HepG2 (cell line): ENCODE data around the gene ABL2. TPM values are rescaled to one million over a fixed set of nuclear protein-coding genes. Genes with fewer than 3 reads are reported as not detected.

Source experiments
- ATAC-seq: fragments of 200-7000 bp; cut with Tn5 transposase; 3 replicates; pipeline ENCODE4 v1.9.1; 2020; ENCODE audit warnings: mild to moderate bottlenecking, moderate library complexity
- BruUV-seq: library from RNA; stranded (reverse); fragments of 400-500 nt; replicated peaks from 2 replicates; lab custom pipeline; 2021; lab: Mats Ljungman, UMichigan
- CTCF ChIA-PET: fragments of 300-600 bp; formaldehyde crosslinking; extraction: SDS; loops from one replicate; lab custom pipeline; 2021; ENCODE audit warnings: low total read pairs, inconsistent platforms, low intra/inter-chr PET ratio; lab: Yijun Ruan, JAX
- POLR2A ChIA-PET: fragments of 350-600 bp; sonication (Branson Sonifier 250); formaldehyde crosslinking; loops from one replicate; lab custom pipeline; 2020; ENCODE audit warnings: antibody characterized with exemption, inconsistent platforms; lab: Yijun Ruan, JAX
- DNase-seq: peaks from one replicate; pipeline ENCODE4 v3.0.0-alpha.2; 2015; ENCODE audit warnings: low spot score
- FAIRE-seq: peaks from 3 replicates; lab custom pipeline; 2011; peaks lifted over from hg19 to GRCh38; lab: Jason Lieb, UNC
- H2AFZ ChIP-seq: one replicate; pipeline ENCODE4 v1.6.1; 2011; ENCODE audit warnings: low read length, inconsistent platforms
- H3K27ac ChIP-seq: fragments of 300-600 bp; 3 replicates; pipeline ENCODE4 v1.8.0; 2011; ENCODE audit warnings: mixed run types, mild to moderate bottlenecking, mixed read lengths, low read length, inconsistent platforms; ENCODE audit not compliant: insufficient read depth; ENCODE audit errors: extremely low read length
- H3K27me3 ChIP-seq, 2 experiments: fragments of 200-600 bp in 1 of 2; 2 replicates in 1 of 2; 3 replicates in 1 of 2; pipeline versions ENCODE4 v1.6.0 to v1.8.0; 2011; ENCODE audit warnings: low read length in 2 of 2, mild to moderate bottlenecking in 2 of 2, moderate library complexity in 2 of 2, inconsistent platforms in 1 of 2; ENCODE audit not compliant: insufficient read depth in 2 of 2, control insufficient read depth in 1 of 2
- H3K36me3 ChIP-seq, 2 experiments: fragments of 200-600 bp in 1 of 2; replicated peaks in 1 of 2; 2 replicates in 1 of 2; 3 replicates in 1 of 2; pipeline versions ENCODE4 v1.5.1 to v1.8.0; 2011; ENCODE audit warnings: low read length in 2 of 2, inconsistent platforms in 1 of 2; ENCODE audit not compliant: insufficient read depth in 2 of 2, control insufficient read depth in 1 of 2
- H3K4me1 ChIP-seq: 2 replicates; pipeline ENCODE4 v1.5.1; 2012; ENCODE audit warnings: low read length, inconsistent platforms; ENCODE audit not compliant: insufficient read depth
- H3K4me2 ChIP-seq: 2 replicates; pipeline ENCODE4 v1.6.0; 2011; ENCODE audit warnings: low read depth, low read length, inconsistent platforms
- H3K4me3 ChIP-seq, 3 experiments: fragments of 200-600 bp in 1 of 3; sonication (generic), shearing (Covaris generic) in 1 of 3; replicated peaks in 1 of 3; 2 replicates each; pipeline ENCODE4 v1.5.1; 2011 to 2016; ENCODE audit warnings: low read length in 3 of 3, inconsistent platforms in 2 of 3, low read depth in 2 of 3, mild to moderate bottlenecking in 2 of 3, control low read depth in 1 of 3, mixed read lengths in 1 of 3; ENCODE audit not compliant: insufficient read depth in 1 of 3
- H3K79me2 ChIP-seq: one replicate; pipeline ENCODE4 v1.6.1; 2011; ENCODE audit warnings: low read length, inconsistent platforms; ENCODE audit not compliant: insufficient read depth
- H3K9ac ChIP-seq: 2 replicates; pipeline ENCODE4 v1.6.0; 2011; ENCODE audit warnings: mild to moderate bottlenecking, low read depth, low read length, inconsistent platforms; ENCODE audit not compliant: insufficient read depth
- H3K9me3 ChIP-seq: 2 replicates; pipeline ENCODE4 v1.5.1; 2012; ENCODE audit warnings: mild to moderate bottlenecking, low read length
- H4K20me1 ChIP-seq: 2 replicates; pipeline ENCODE4 v1.6.0; 2011; ENCODE audit warnings: inconsistent platforms, mild to moderate bottlenecking, low read length, moderate library complexity; ENCODE audit not compliant: insufficient read depth
- HNRNPK ChIP-seq: fragments of 200-400 bp; formaldehyde crosslinking; IDR thresholded peaks from 2 replicates; pipeline ENCODE4 v1.6.1; 2018; ENCODE audit warnings: low read length, low read depth, moderate library complexity, mild to moderate bottlenecking; ENCODE audit not compliant: poor library complexity, severe bottlenecking
- KLF6 ChIP-seq: IDR thresholded peaks from 2 replicates; pipeline ENCODE4 v1.8.0; 2016; ENCODE audit warnings: missing biosample characterization, missing genetic modification reagents
- MED13 ChIP-seq: sonication (generic); formaldehyde crosslinking; IDR thresholded peaks from 2 replicates; pipeline ENCODE4 v1.5.0; 2020; ENCODE audit warnings: missing genetic modification reagents
- MLXIP ChIP-seq: sonication (generic); formaldehyde crosslinking; IDR thresholded peaks from 2 replicates; pipeline ENCODE4 v1.9.0; 2021; ENCODE audit warnings: missing genetic modification reagents, borderline replicate concordance
- PAWR ChIP-seq: sonication (generic); formaldehyde crosslinking; IDR thresholded peaks from 2 replicates; pipeline ENCODE4 v1.4.0; 2020; ENCODE audit warnings: missing genetic modification reagents, mild to moderate bottlenecking, borderline replicate concordance
- PCBP2 ChIP-seq: fragments of 200-400 bp; formaldehyde crosslinking; optimal IDR thresholded peaks from 2 replicates; pipeline ENCODE3; 2018; ENCODE audit warnings: low read length, low read depth; ENCODE audit not compliant: poor library complexity, severe bottlenecking
- PITX1 ChIP-seq: sonication (generic); formaldehyde crosslinking; IDR thresholded peaks from 2 replicates; pipeline ENCODE4 v1.5.1; 2020; ENCODE audit warnings: mild to moderate bottlenecking, missing genetic modification reagents
- RFX3 ChIP-seq: IDR thresholded peaks from 2 replicates; pipeline ENCODE4 v1.6.1; 2016; ENCODE audit warnings: missing biosample characterization, missing genetic modification reagents
- SNAPC5 ChIP-seq: sonication (generic); formaldehyde crosslinking; IDR thresholded peaks from 2 replicates; pipeline ENCODE4 v1.8.1; 2023; ENCODE audit warnings: mild to moderate bottlenecking, missing genetic modification reagents, borderline replicate concordance
- ZBTB8A ChIP-seq: sonication (generic); formaldehyde crosslinking; IDR thresholded peaks from 2 replicates; pipeline ENCODE4 v1.4.0; 2020; ENCODE audit warnings: mild to moderate bottlenecking, low read depth, missing genetic modification reagents, borderline replicate concordance
- ZFAT ChIP-seq: sonication (generic); formaldehyde crosslinking; conservative IDR thresholded peaks from 2 replicates; pipeline ENCODE4 v1.8.1; 2023; ENCODE audit warnings: missing genetic modification reagents, inconsistent platforms
- ZNF709 ChIP-seq: sonication (generic); formaldehyde crosslinking; IDR thresholded peaks from 2 replicates; pipeline ENCODE4 v1.5.0; 2020; ENCODE audit warnings: mild to moderate bottlenecking, missing genetic modification reagents
- ZNF740 ChIP-seq: sonication (generic); formaldehyde crosslinking; IDR thresholded peaks from 2 replicates; pipeline ENCODE4 v1.4.0; 2020; ENCODE audit warnings: missing genetic modification reagents
- WGBS: methylation state at CpG from one replicate; pipeline ENCODE4 v1.1.6; 2017; ENCODE audit warnings: low lambda C conversion rate; 5-methylcytosine and 5-hydroxymethylcytosine counted together
- in situ Hi-C: cut with HindIII; loops from 2 replicates; pipeline ENCODE4 v1.10.0; 2017; ENCODE audit warnings: low pct_unique_long_range_greater_than_20kb; ENCODE audit not compliant: extremely low pct_ligation_motif_present
- intact Hi-C: fragments of 100-400 bp; cut with micrococcal nuclease; formaldehyde crosslinking; loops from one replicate; pipeline ENCODE4 v1.10.0; 2022; ENCODE audit not compliant: unreplicated experiment
- polyA plus RNA-seq, 8 experiments: library from polyadenylated mRNA; depleted of rRNA in 3 of 8; stranded (reverse) in 7 of 8; unstranded in 1 of 8; fragments of >200 nt; fragmentation: Illumina TruSeq in 4 of 8; extraction: Trizol in 4 of 8; gene quantifications; 2 replicates each; pipeline versions ENCODE4 v1.2.1 to v1.2.3, GENCODE V29; 2011 to 2016; ENCODE audit warnings: low read depth in 4 of 8, missing spikeins in 1 of 8, mixed read lengths in 1 of 8; ENCODE audit not compliant: insufficient read depth in 1 of 8
- total RNA-seq, 5 experiments: library from RNA; depleted of rRNA; stranded (reverse); fragments of >200 nt; fragmentation: Illumina TruSeq; extraction: Trizol; gene quantifications; 2 replicates each; pipeline ENCODE4 v1.2.3, GENCODE V29; 2016; ENCODE audit warnings: low read depth in 1 of 5

Gene ABL2
- total and polyA plus RNA-seq, 2 of the 13 experiments (the other 11 are each of a cell fraction or from before 2014, with no cell fraction given): 5.8 to 6.0 TPM

- FAIRE-seq: peak; percentile 52
Observed at GRCh38 chr1:179142889-179143299, 86.6 kb downstream of the ABL2 start.

GRCh38 chr1:179141592-179142251, 87.8 kb downstream of the ABL2 start:
- Histone ChIP-seq H3K4me2 (no peak overlapping the region), H3K9me3 (no peaks in the 10 kb centered on the region), H3K9ac (no peak overlapping the region), H3K27ac (no peak overlapping the region), H3K4me1 (peaks cover 14% of the 10 kb centered on the region), H4K20me1 (no peaks in the 10 kb centered on the region; the same call in 1 of the 2 replicates), H2AFZ (no peak overlapping the region), H3K79me2 (peaks cover 22% of the 10 kb centered on the region), H3K27me3 (no peaks in the 10 kb centered on the region), H3K4me3 (no peak overlapping the region), H3K36me3 (no peaks in the 10 kb centered on the region; a peak in 1 of 5 replicates)
- intact Hi-C loops: no loop called here
- 96% methylated on average over 4 of the region's 4 CpGs for WGBS
- FAIRE-seq: no peak
- DNase-seq: no peak
- ATAC-seq: no peak
- ChIA-PET POLR2A (no interaction called here), CTCF (no interaction called here)
- BruUV-seq: no TSS peak
- TF ChIP-seq ZBTB8A (no peak), HNRNPK (peak; percentile 20), MLXIP (no peak), ZNF709 (CRISPR knock-in tag) (no peak), PITX1 (CRISPR knock-in tag) (no peak), SNAPC5 (CRISPR knock-in tag) (no peak)
- in situ Hi-C loops: no loop called here

More at GRCh38 chr1:179142889-179143299, 86.6 kb downstream of the ABL2 start:
- 96% methylated on average over 2 of the region's 2 CpGs for WGBS
- peaks cover 17% of the 10 kb centered on the region for H3K79me2 ChIP-seq
- no peak overlapping the region for H3K4me3 ChIP-seq
- H3K27me3 ChIP-seq: no peaks in the 10 kb centered on the region
- H3K4me2 ChIP-seq: no peak overlapping the region
- H3K36me3 ChIP-seq: no peaks in the 10 kb centered on the region; a peak in 1 of 5 replicates
- peaks cover 14% of the 10 kb centered on the region for H3K4me1 ChIP-seq
- no peak overlapping the region for H2AFZ ChIP-seq
- ATAC-seq (no peak), DNase-seq (peak; percentile 33)
- ChIA-PET POLR2A (no interaction called here), CTCF (no interaction called here)
- in situ Hi-C loops (no loop called here), intact Hi-C loops (no loop called here)
- no TSS peak for BruUV-seq
- no peak overlapping the region for H3K27ac ChIP-seq
- H3K9me3 ChIP-seq: no peaks in the 10 kb centered on the region
- no peaks in the 10 kb centered on the region for H4K20me1 ChIP-seq
- TF ChIP-seq MED13 (CRISPR knock-in tag) (no peak), ZFAT (CRISPR knock-in tag) (no peak), PCBP2 (no peak), RFX3 (no peak), PAWR (CRISPR knock-in tag) (no peak), ZNF740 (no peak), KLF6 (CRISPR knock-in tag) (no peak)
- no peak overlapping the region for H3K9ac ChIP-seq
